ENCODE measurements around the gene ACOXL.

DNA sequence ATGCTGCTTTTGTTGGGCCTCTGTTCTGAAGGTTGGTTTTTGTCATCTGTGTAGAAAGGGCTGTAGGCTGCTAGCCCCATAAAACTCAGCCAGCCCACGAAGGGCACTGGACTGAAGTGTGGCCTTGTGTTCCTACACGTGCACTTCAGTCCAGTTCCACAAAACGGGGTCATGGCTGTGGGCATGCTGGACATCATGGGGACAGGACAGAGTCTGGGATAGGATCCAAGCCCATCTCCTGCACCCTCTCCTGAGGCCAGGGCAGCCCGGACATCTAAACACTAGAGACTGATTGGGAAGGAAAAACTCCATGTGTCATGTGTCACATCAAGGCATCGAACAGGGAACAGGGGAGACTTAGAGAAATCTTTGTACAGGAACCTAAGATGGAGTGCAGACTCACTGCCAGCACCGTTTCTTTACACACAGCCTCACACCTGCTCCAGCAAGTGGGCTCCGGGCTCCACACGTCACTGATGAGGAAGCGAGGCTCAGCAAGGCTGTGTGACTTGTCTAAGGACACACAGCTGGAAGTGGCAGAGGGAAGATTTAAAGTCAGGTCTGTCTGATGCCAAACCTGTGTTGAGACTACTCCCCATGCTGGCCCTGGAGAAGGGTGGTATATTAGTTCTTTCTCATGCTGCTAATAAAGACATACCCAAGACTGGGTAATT, 313.5 kb downstream of the ACOXL start:
- TF ChIP-seq, protein P1, sequence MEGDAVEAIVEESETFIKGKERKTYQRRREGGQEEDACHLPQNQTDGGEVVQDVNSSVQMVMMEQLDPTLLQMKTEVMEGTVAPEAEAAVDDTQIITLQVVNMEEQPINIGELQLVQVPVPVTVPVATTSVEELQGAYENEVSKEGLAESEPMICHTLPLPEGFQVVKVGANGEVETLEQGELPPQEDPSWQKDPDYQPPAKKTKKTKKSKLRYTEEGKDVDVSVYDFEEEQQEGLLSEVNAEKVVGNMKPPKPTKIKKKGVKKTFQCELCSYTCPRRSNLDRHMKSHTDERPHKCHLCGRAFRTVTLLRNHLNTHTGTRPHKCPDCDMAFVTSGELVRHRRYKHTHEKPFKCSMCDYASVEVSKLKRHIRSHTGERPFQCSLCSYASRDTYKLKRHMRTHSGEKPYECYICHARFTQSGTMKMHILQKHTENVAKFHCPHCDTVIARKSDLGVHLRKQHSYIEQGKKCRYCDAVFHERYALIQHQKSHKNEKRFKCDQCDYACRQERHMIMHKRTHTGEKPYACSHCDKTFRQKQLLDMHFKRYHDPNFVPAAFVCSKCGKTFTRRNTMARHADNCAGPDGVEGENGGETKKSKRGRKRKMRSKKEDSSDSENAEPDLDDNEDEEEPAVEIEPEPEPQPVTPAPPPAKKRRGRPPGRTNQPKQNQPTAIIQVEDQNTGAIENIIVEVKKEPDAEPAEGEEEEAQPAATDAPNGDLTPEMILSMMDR (IDR thresholded peaks at IDR 0.05), result no peak
- TF ChIP-seq POLR2A (IDR thresholded peaks at IDR 0.05) (no peak), EP300 (IDR thresholded peaks at IDR 0.05) (no peak), POLR2AphosphoS5 (IDR thresholded peaks at IDR 0.05) (no peak)
